Measurements from ENCODE around the gene PHTF1.

PHTF1 gene

DNA sequence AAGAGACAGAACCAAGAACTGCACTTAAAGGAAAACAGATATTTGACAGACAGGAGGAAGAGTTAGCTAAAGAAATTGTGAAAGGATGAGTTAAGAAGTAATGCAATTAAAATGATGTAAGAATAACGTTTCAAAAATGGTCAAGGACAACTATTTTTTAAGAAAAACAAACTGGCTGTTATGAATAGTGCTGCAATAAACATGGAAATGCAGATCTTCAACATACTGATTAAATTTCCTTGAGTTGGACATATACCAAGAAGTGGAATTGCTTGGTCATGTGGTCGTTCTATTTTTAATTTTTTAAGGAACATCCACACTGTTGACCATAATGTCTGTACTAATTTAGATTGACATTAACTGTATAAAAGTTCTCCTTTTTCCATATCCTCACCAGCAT, 23.1 kb upstream of the PHTF1 start:
- Histone ChIP-seq H3K79me1 (ENCODE audit: low read depth, low read length) (no peaks in the 10 kb centered on the region), H2BK120ac (ENCODE audit: low read depth, low read length) (no peak overlapping the region), H3K9me3 (replicated peaks in 1 of 2; ENCODE audit: control insufficient read depth in 2 of 2, insufficient read depth in 1 of 2, low read depth in 1 of 2, low read length in 2 of 2) (no peaks in the 10 kb centered on the region), H2BK12ac (ENCODE audit: low read length) (no peak overlapping the region), H4K8ac (ENCODE audit: low read depth, low read length) (no peak overlapping the region), H2AK5ac (ENCODE audit: low read depth, low read length) (no peak overlapping the region), H3K27ac (replicated peaks; ENCODE audit: low read length) (no peak overlapping the region), H3K4me1 (ENCODE audit: control insufficient read depth in 2 of 2, insufficient read depth in 1 of 2, low read depth in 1 of 2, low read length in 2 of 2) (peaks cover 0 to 2% of the 10 kb centered on the region in 2 donors), H3K23ac (ENCODE audit: low read depth, low read length, poor library complexity) (no peak overlapping the region), H3K27me3 (ENCODE audit: control insufficient read depth in 3 of 3, insufficient read depth in 3 of 3, low read depth in 1 of 3, low read length in 3 of 3) (no peaks in the 10 kb centered on the region), H4K91ac (ENCODE audit: low read depth, low read length, poor library complexity) (no peak overlapping the region), H3K4ac (ENCODE audit: low read length) (no peak overlapping the region), H3K4me3 (ENCODE audit: low read length in 2 of 2) (no peak overlapping the region), H2AFZ (ENCODE audit: low read length) (no peak overlapping the region), H3K4me2 (ENCODE audit: insufficient read depth, low read length, poor library complexity, severe bottlenecking) (no peak overlapping the region), H3K9ac (ENCODE audit: low read depth, low read length, poor library complexity) (no peak overlapping the region), H2BK5ac (ENCODE audit: low read length) (no peak overlapping the region), H3K18ac (ENCODE audit: low read length) (no peak overlapping the region), H2BK15ac (ENCODE audit: low read length) (no peak overlapping the region), H3K36me3 (replicated peaks in 1 of 2; ENCODE audit: control insufficient read depth in 2 of 2, insufficient read depth in 2 of 2, low read length in 2 of 2) (peaks cover 0 to 17% of the 10 kb centered on the region in 2 donors), H3K14ac (ENCODE audit: low read length) (no peak overlapping the region)
- no CpG with 5 or more reads among the region's 2 CpGs for WGBS, 2 donors (ENCODE audit: extremely low coverage in 2 of 2, insufficient read length in 2 of 2, insufficient replicate concordance in 1 of 2)
- no peak for DNase-seq (ENCODE audit: low spot score)

DNA sequence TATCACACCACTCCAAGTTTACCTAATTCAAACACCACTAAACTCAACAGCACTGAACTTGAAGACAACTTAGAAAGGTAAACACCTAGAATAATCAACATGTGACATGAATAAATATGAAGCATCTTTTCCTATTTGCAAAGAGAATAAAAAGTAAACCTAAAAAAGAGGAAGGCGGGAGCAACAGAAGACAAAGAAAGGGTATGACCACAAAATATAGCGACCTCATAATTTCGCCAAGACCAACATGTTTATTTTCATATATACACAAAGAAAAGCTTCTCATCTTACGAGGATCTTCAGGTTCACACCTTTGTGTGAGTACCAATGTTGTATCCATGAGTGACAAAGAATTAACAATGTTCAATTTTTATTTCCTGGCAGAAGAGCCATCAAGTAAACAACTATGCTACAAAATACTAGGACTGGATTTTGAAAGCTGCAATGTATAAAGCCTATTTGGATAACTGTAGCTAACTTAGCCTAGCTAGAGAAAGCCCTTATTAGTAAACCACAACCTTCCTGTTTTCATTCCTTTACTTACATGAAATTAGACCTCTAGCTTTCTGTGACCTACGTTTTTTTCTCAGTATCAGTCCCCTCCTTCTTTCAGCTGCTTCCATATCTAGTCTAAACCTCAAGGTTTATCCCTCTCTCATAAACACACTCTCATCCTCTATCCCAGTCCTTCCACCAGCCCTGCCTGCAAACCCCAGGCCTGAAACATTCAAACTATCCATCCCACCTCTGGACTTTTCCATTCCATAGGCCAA, 21.3 kb upstream of the PHTF1 start:
- WGBS, 2 donors (ENCODE audit: extremely low coverage in 2 of 2, insufficient read length in 2 of 2, insufficient replicate concordance in 1 of 2), result no CpG with 5 or more reads among the region's 5 CpGs
- Histone ChIP-seq H3K79me1 (ENCODE audit: low read depth, low read length) (no peaks in the 10 kb centered on the region), H3K18ac (ENCODE audit: low read length) (no peak overlapping the region), H3K4me1 (ENCODE audit: control insufficient read depth in 2 of 2, insufficient read depth in 1 of 2, low read depth in 1 of 2, low read length in 2 of 2) (no peaks in the 10 kb centered on the region), H2BK120ac (ENCODE audit: low read depth, low read length) (no peak overlapping the region), H2AK5ac (ENCODE audit: low read depth, low read length) (no peak overlapping the region), H2BK12ac (ENCODE audit: low read length) (no peak overlapping the region), H3K36me3 (replicated peaks in 1 of 2; ENCODE audit: control insufficient read depth in 2 of 2, insufficient read depth in 2 of 2, low read length in 2 of 2) (peaks cover 3 to 26% of the 10 kb centered on the region in 2 donors), H3K27me3 (ENCODE audit: control insufficient read depth in 3 of 3, insufficient read depth in 3 of 3, low read depth in 1 of 3, low read length in 3 of 3) (no peaks in the 10 kb centered on the region), H3K4me3 (ENCODE audit: low read length in 2 of 2) (no peak overlapping the region), H4K8ac (ENCODE audit: low read depth, low read length) (no peak overlapping the region), H3K14ac (ENCODE audit: low read length) (no peak overlapping the region), H3K9me3 (replicated peaks in 1 of 2; ENCODE audit: control insufficient read depth in 2 of 2, insufficient read depth in 1 of 2, low read depth in 1 of 2, low read length in 2 of 2) (no peaks in the 10 kb centered on the region), H3K4me2 (ENCODE audit: insufficient read depth, low read length, poor library complexity, severe bottlenecking) (no peak overlapping the region), H4K91ac (ENCODE audit: low read depth, low read length, poor library complexity) (no peak overlapping the region), H3K9ac (ENCODE audit: low read depth, low read length, poor library complexity) (no peak overlapping the region), H2BK5ac (ENCODE audit: low read length) (no peak overlapping the region), H2AFZ (ENCODE audit: low read length) (no peak overlapping the region), H3K27ac (replicated peaks; ENCODE audit: low read length) (no peak overlapping the region), H3K4ac (ENCODE audit: low read length) (no peak overlapping the region), H3K23ac (ENCODE audit: low read depth, low read length, poor library complexity) (no peak overlapping the region), H2BK15ac (ENCODE audit: low read length) (no peak overlapping the region)
- DNase-seq (ENCODE audit: low spot score), result no peak

- Histone ChIP-seq H3K4me1 (ENCODE audit: control insufficient read depth in 2 of 2, insufficient read depth in 1 of 2, low read depth in 1 of 2, low read length in 2 of 2) (no peaks in the 10 kb centered on the region), H2BK120ac (ENCODE audit: low read depth, low read length) (no peak overlapping the region), H3K9me3 (replicated peaks in 1 of 2; ENCODE audit: control insufficient read depth in 2 of 2, insufficient read depth in 1 of 2, low read depth in 1 of 2, low read length in 2 of 2) (no peaks in the 10 kb centered on the region), H2BK15ac (ENCODE audit: low read length) (no peak overlapping the region), H3K4me3 (ENCODE audit: low read length in 2 of 2) (no peak overlapping the region), H3K79me1 (ENCODE audit: low read depth, low read length) (no peaks in the 10 kb centered on the region), H2AFZ (ENCODE audit: low read length) (no peak overlapping the region), H3K27ac (replicated peaks; ENCODE audit: low read length) (no peak overlapping the region), H3K23ac (ENCODE audit: low read depth, low read length, poor library complexity) (no peak overlapping the region), H3K9ac (ENCODE audit: low read depth, low read length, poor library complexity) (no peak overlapping the region), H3K4me2 (ENCODE audit: insufficient read depth, low read length, poor library complexity, severe bottlenecking) (no peak overlapping the region), H3K36me3 (replicated peaks in 1 of 2; ENCODE audit: control insufficient read depth in 2 of 2, insufficient read depth in 2 of 2, low read length in 2 of 2) (peaks cover 4 to 36% of the 10 kb centered on the region in 2 donors), H4K91ac (ENCODE audit: low read depth, low read length, poor library complexity) (no peak overlapping the region), H2BK5ac (ENCODE audit: low read length) (no peak overlapping the region), H3K27me3 (ENCODE audit: control insufficient read depth in 3 of 3, insufficient read depth in 3 of 3, low read depth in 1 of 3, low read length in 3 of 3) (no peaks in the 10 kb centered on the region), H2BK12ac (ENCODE audit: low read length) (no peak overlapping the region), H2AK5ac (ENCODE audit: low read depth, low read length) (no peak overlapping the region), H3K4ac (ENCODE audit: low read length) (no peak overlapping the region), H3K18ac (ENCODE audit: low read length) (no peak overlapping the region), H3K14ac (ENCODE audit: low read length) (no peak overlapping the region), H4K8ac (ENCODE audit: low read depth, low read length) (no peak overlapping the region)
- no CpG with 5 or more reads among the region's 6 CpGs for WGBS, 2 donors (ENCODE audit: extremely low coverage in 2 of 2, insufficient read length in 2 of 2, insufficient replicate concordance in 1 of 2)
- no peak for DNase-seq (ENCODE audit: low spot score)
Measured at GRCh38 chr1:113779542-113779941, 20.3 kb upstream of the PHTF1 start.

DNA sequence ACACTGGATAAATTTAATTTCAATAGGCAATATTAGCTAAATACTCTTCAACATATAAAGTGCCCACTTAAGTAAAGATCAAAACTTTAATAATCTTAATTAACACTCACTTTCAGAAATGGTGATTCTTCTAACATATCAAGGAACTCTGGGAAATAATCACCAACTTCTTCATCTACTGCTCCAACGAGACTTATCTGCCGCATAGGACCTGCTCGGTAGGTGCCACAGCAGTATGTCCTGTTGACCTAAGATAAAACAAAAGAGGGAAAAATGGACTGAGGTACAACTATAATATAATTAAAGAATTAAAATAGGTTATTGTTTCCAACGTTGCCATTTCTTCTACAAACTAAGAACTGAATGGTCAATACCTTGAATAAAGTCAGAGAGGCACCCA, 18.3 kb upstream of the PHTF1 start:
- H2AFZ ChIP-seq (ENCODE audit: low read length), result no peak overlapping the region
- H3K4me3 ChIP-seq (ENCODE audit: low read length in 2 of 2), result no peak overlapping the region
- no peak overlapping the region for H3K4ac ChIP-seq (ENCODE audit: low read length)
- no peak overlapping the region for H3K18ac ChIP-seq (ENCODE audit: low read length)
- H3K4me2 ChIP-seq (ENCODE audit: insufficient read depth, low read length, poor library complexity, severe bottlenecking), result no peak overlapping the region
- H2BK120ac ChIP-seq (ENCODE audit: low read depth, low read length), result no peak overlapping the region
- no peak overlapping the region for H2BK12ac ChIP-seq (ENCODE audit: low read length)
- no peak overlapping the region for H3K27ac ChIP-seq (replicated peaks; ENCODE audit: low read length)
- H3K9ac ChIP-seq (ENCODE audit: low read depth, low read length, poor library complexity), result no peak overlapping the region
- no CpG with 5 or more reads among the region's 4 CpGs for WGBS, 2 donors (ENCODE audit: extremely low coverage in 2 of 2, insufficient read length in 2 of 2, insufficient replicate concordance in 1 of 2)
- no peak overlapping the region for H2AK5ac ChIP-seq (ENCODE audit: low read depth, low read length)
- no peaks in the 10 kb centered on the region for H3K79me1 ChIP-seq (ENCODE audit: low read depth, low read length)
- no peaks in the 10 kb centered on the region for H3K4me1 ChIP-seq (ENCODE audit: control insufficient read depth in 2 of 2, insufficient read depth in 1 of 2, low read depth in 1 of 2, low read length in 2 of 2)
- H2BK15ac ChIP-seq (ENCODE audit: low read length), result no peak overlapping the region
- no peak overlapping the region for H2BK5ac ChIP-seq (ENCODE audit: low read length)
- H3K23ac ChIP-seq (ENCODE audit: low read depth, low read length, poor library complexity), result no peak overlapping the region
- no peak overlapping the region for H4K8ac ChIP-seq (ENCODE audit: low read depth, low read length)
- H3K36me3 ChIP-seq (replicated peaks in 1 of 2; ENCODE audit: control insufficient read depth in 2 of 2, insufficient read depth in 2 of 2, low read length in 2 of 2), result peaks cover 5 to 50% of the 10 kb centered on the region in 2 donors
- no peak for DNase-seq (ENCODE audit: low spot score)
- H3K9me3 ChIP-seq (replicated peaks in 1 of 2; ENCODE audit: control insufficient read depth in 2 of 2, insufficient read depth in 1 of 2, low read depth in 1 of 2, low read length in 2 of 2), result no peaks in the 10 kb centered on the region
- H3K27me3 ChIP-seq (ENCODE audit: control insufficient read depth in 3 of 3, insufficient read depth in 3 of 3, low read depth in 1 of 3, low read length in 3 of 3), result no peaks in the 10 kb centered on the region
- no peak overlapping the region for H4K91ac ChIP-seq (ENCODE audit: low read depth, low read length, poor library complexity)
- no peak overlapping the region for H3K14ac ChIP-seq (ENCODE audit: low read length)

Data from neuronal stem cell (in vitro differentiated cells).